ENCODE data around the gene GRB14. TPM values are rescaled to one million over a fixed set of nuclear protein-coding genes. Genes with fewer than 3 reads are reported as not detected.

Gene GRB14
- total RNA-seq, 1 donor from 2014 or later: 3.2 TPM

Other genes starting within 250 kb of the GRB14 start
- 9.0 and 14.2 TPM in 2 replicates for gene COBLL1, start 220.3 kb upstream of the GRB14 start, total RNA-seq

Data from glomerular endothelial cell (primary cell).